Pulmonary artery endothelial cell (primary cell): ENCODE data around the gene CLNS1A. TPM values are rescaled to one million over a fixed set of nuclear protein-coding genes. Genes with fewer than 3 reads are reported as not detected.
"Not testable (repeated sequence)": the region's sequence is repeated elsewhere in the genome, so short reads cannot be mapped to it uniquely, and the experiment has no call there.

Experiments used
- DNase-seq: peaks from one replicate; pipeline ENCODE4 v3.0.0-alpha.2; 2011; ENCODE audit warnings: low read depth, low spot score
- total RNA-seq: library from RNA; depleted of rRNA; stranded (reverse); fragments of >200 nt; gene quantifications from 2 replicates; pipeline ENCODE4 v1.2.3, GENCODE V29; 2014

The CLNS1A gene
- total RNA-seq: 185 and 203 TPM in 2 replicates

DNA sequence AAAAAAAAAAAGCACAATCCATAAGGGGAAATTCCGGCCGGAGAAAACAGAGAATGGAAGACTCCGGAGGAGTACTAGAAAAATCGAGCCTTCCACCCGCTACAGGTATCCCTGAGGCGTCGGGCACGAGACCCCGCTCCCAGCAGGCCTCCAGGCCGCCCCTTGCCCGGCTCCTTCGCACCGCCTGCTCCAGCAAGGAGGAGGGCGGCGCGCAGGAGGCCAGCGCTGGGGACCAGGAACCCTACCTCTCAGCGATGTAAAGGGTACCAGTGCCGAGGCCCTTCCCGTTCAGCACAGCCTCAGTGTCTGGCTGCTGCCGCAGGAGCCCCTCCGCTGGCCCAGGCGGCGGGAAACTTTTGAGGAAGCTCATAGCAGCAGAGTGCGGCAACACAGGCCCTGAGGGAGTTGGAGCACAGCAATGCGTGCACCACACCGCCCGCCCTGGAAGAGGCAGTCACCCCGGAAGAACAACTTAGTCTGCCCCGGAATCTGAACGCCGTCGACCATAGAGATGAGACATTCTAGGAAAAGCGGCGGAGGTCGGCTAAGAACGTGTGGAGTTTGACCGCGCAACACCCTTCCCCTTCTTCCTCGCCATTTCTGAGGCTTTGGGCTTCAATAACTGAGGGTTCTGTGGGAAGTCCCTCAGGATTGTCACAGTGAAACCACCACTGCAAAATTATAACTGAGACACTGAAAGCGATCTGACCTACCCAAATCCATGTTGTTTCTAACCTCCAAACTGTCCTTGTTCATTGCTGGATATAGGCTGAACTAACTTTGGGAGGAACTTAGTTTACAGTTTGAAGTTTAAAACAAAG lies at the start of gene CLNS1A:
Gene CLNS1A (minus strand): TSS at position 450 of the 821 bp plus-strand sequence. CDS start 80 bp downstream, at position 370.
- peak; percentile 57 for DNase-seq

DNA sequence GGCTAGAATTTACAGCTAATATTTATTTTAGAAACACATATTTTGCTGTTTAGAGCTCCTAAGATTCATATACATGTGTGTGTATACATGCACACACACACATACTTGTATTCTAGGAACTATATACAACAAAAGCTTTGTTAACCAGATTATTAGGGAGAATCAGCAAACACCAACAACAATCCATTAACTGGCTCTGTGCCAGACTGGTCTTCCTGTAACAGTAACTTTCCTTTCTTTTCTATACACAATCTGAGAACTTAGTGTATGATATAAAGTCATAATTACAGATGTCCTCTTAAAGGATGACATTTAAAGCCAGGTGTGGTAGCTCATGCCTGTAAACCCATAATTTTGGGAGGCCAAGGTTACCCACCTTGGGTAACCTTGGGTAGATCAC lies 49.5 kb upstream of the CLNS1A start:
- no peak for DNase-seq

DNA sequence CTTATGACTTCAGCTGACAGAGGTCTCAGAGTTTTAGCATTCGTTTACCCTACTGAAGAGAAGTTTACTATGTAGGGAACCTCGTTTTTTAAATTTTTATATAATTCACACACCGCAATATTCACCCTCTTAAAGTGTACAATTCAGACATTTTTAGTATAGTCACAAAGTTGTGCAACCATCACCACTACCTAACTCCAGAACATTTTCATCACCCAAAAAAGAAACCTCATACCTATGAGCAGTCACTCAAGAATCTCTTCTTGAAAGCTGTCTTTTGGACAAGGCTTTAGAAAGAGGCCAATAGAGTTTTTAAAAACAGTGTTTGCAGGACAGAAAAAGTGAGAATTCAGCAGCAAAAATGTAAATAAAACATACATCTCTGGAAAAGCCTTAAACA lies 39.5 kb upstream of the CLNS1A start:
- DNase-seq: no peak

GRCh38 chr11:77672264-77672663 lies 34.7 kb upstream of the CLNS1A start:
- DNase-seq: no peak

DNA sequence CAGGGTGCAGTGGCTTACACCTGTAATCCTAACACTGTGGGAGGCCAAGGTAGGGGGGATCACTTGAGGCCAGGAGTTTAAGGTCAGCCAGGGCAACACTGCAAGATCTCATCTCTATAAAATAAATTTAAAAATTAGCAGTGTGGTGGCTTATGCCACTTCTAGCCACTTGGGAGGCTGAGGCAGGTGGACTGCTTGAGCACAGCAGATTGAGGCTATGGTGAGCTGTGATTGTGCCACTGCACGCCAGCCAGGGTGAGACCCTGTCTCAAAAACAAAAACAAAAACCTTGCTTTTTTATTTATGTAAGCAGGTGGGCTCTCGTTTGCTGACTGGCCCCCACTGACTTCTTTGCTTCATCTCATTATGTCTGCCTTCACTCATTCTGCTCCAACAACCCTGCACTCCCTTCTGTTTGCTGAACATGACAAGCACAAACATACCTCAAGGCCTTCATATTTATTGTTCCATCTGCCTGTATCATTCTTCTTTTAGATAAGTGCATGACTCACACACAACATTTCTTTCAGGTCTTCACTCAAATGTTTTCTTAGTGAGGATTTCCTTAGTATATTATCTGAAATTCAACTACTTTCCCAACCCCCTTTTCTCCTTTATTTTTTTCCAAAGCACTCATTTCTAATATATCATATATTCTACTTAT lies 32.4 kb upstream of the CLNS1A start:
- peak; percentile 1 for DNase-seq

DNA sequence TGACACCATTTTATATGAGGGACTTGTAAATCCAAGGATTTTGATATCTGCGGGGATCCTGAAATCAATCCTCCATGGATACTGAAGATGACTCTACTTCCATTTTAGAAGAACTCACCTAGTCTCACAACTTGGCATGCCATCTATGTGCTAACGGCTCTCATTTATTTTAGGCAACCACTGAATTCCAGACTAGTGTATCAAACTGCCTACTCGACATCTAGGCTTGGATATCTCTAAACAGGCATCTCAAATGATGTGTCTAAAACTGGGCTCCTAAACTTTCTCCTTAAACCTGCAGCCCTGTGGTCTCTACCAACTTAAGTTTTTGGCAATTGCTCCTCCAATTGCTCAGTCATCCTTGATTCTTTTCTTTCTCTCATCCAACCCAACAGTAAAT lies 31.2 kb upstream of the CLNS1A start:
- no peak for DNase-seq

GRCh38 chr11:77665240-77665965 lies 27.8 kb upstream of the CLNS1A start:
- DNase-seq: no peak

DNA sequence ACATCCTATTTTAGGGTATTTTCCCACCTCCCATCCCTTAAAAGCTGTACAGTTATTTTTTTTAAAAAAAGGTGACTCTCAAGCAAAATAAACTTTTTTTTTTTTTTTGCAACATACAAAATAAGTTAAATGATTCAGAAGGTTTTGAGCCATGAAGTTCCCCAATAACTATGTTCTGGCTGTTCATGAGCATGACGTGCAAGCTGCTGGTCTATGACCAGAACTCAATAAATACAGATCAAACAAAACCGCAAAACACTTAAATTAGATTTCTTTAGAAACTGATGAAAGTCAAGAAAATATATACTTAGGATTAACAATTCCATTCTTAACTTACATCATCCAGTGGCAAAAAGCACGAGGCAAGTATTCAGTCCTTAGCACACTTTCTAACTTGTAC lies 24.1 kb upstream of the CLNS1A start:
- no peak for DNase-seq

DNA sequence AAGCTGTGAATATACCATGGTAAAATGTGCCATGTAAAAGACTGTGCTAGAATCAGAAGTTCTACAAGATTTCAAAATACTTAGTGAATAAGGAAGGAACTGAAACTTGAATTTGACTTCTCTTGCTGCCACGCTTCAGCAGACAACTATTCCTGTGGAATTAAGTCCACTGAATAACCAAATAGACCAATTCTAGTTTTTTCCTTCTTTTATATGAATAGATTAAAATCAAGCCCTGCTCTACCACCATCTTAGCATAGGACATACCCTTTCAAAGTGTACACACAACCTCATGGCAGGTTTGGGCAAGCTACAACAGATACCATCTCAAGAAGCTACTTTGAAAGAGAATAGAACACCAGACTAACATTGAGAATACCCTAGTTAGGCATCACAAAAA lies 23.4 kb upstream of the CLNS1A start:
- DNase-seq: no peak

DNA sequence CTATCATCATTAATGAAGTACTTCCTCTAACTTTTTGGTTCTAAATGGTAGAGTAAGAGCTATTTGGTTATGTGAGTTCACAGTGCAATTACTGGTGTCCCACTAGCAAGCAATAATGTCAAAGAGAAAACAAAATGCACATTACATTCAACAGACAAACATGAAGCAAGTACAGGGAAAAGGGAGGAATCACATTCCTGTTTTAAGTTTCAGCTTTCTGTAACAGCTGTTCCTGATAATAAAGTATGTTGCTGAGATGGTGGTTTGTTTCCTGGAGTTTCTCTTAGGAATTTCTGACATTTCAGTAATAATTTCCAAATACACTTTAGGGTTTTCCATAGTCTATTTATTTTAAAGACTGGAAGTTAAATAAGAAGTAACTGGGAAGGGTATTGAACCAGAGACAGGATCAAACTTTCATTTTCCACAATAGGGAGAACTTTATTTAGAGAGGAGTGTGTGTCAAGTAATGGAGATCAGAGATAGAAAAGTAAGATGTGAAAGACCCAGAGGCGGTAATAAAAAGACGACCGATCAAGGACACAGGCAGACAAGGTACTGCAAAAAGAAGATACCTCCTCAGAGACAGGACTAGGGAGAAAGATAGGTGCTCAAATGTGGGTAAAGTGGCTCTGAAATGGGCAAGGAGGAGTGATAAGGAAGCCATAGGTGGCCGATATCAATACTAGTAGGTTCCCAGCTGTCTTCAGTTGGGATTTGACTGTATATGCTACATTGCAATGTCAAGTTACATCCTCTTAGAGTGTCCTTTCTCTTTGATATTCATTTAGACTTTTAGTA lies 20.8 kb upstream of the CLNS1A start:
- no peak for DNase-seq

DNA sequence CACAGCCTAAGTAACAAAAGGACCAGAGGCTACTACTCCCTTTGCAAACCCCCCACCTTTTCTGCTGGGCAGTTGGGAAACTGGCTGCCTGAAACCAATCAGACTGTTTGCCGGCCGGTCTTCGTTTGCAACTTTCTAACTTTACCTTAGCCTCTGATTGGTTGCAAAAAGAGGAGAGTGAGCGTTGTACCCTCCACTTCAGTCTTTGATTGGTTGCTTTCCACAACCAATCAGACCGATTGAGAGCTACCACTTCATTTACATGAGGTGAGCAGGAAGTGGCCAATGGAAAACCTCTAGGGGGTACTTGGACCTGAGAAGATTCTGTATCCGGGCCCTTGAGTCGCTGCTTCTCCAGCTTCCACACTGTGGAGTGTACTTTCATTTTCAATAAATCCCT lies 18.8 kb upstream of the CLNS1A start:
- no peak for DNase-seq

DNA sequence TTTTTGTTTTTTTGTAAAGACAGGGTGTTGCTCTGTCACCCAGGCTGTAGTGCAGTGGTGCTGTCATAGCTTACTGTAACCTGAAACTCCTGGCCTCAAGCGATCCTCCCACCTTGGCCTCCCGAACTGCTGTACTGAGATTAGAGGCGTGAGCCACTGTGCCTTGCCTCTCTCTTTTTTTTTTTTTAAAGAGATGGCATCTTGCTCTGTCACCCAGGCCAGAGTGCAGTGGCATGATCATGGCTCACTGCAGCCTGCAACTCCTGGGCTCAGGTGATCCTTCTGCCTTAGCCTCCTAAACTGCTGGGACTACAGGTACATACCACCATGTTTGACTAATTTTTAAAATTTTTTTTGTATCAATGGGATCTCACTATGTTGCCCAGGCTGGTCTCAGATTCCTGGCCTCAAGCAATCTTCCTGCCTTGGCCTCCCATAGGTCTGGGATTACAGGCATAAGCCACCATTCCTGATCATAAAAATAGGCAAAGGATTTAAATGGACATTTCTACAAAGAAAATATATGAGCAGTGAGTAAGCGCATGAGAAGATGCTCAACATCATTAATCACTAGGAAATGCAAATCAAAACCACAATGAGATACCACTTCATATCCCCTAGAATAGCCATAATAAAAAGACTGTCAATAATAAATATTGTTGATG lies 17.3 kb upstream of the CLNS1A start:
- no peak for DNase-seq

DNA sequence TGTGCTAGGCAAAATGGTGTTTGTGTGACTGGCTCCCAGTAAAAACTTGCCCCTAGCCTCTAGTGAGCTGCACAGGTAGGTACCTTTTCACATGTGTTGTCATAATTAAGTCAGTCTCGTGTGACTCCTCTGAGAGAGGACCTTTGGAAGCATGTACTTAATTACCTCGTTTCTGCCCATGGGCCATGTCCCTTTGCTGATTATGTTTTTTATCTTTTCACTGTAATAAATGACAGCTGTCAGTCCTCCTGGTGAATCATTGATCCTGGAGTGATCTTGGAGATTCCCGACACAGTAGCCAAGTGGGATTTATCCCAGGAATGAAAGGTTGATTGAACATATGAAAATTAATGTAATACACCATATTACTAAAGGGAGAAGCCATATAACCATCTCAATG lies 12.5 kb upstream of the CLNS1A start:
- DNase-seq: no peak

- DNase-seq: no peak
Measured at GRCh38 chr11:77647654-77648305, 10.2 kb upstream of the CLNS1A start.

- DNase-seq: no peak
Measured at GRCh38 chr11:77644887-77645286, 7.3 kb upstream of the CLNS1A start.

- no peak for DNase-seq
Measured at GRCh38 chr11:77642228-77642627, 4.6 kb upstream of the CLNS1A start.

GRCh38 chr11:77636731-77637344 lies 756 bp downstream of the CLNS1A start:
- DNase-seq: no peak

DNA sequence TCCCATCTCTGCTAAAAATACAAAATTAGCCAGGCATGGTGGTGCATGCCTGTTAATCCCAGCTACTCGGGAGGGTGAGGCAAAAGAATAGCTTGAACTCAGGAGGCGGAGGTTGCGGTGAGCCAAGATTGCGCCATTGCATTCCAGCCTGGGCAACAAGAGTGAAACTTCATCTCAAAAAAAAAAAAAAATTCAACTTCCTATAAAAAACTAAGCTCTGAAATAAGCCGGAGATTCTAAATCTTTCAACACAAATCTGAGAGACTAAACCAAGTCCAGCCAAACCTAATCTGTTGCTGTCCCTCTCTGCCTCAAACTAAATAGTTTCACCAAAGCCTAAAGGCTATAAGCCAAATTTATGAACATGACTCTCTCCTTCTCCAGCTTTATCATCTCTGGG lies 3.7 kb downstream of the CLNS1A start:
- not testable (repeated sequence) for DNase-seq

DNA sequence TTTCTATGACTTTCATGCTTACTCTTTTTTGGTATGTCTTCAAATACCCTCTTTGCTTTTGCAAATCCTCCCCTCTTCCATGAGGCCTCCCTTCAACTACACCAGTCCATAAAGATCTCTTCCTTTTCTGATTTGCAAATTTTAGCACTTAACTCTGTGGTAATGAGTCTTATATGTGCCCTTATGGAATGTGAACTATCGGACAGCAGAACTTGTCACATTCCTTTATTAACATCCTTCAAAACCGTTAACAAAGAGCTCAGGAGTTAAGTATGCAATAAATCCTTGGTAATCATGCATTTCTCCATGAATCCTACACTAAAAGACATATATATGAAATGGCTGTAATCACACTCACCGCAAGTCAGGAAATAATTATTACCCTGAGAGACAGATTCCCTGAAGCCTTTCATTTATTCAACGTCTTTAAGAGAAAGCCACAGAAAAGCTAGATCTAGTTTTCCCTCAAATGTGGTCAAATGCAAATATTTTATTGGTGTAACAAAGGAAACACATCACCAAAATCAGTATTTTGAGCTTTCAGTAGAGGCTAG lies 7.4 kb downstream of the CLNS1A start:
- no peak for DNase-seq
